Lung (tissue), 12 donors: Measurements from ENCODE around the gene CXCL16. TPM values are rescaled to one million over a fixed set of nuclear protein-coding genes. Genes with fewer than 3 reads are reported as not detected.
"Not testable (repeated sequence)": the region's sequence is repeated elsewhere in the genome, so short reads cannot be mapped to it uniquely, and the experiment has no call there.

Experiments
- ATAC-seq: fragments of 200-7000 bp; cut with Tn5 transposase; one replicate; pipeline ENCODE4 v1.9.1; 2020; ENCODE audit warnings: moderate number of reproducible peaks; ENCODE audit not compliant: insufficient read depth, low FRiP score
- DNase-seq, 3 donors: peaks; one replicate each; pipeline ENCODE4 v3.0.0-alpha.2; 2013 to 2017
- H3K27ac ChIP-seq, 2 donors: one replicate each; pipeline ENCODE4 v1.5.1; 2013; ENCODE audit warnings: mild to moderate bottlenecking in 2 of 2, moderate library complexity in 2 of 2, control low read depth in 1 of 2, inconsistent platforms in 1 of 2, low read depth in 1 of 2, low read length in 1 of 2
- H3K27me3 ChIP-seq, 3 donors: one replicate each; pipeline ENCODE4 v1.5.1; 2013; ENCODE audit warnings: low read length in 2 of 3; ENCODE audit not compliant: control insufficient read depth in 3 of 3, insufficient read depth in 3 of 3
- H3K36me3 ChIP-seq, 4 donors: one replicate each; pipeline ENCODE4 v1.5.1; 2013; ENCODE audit warnings: low read length in 4 of 4, mild to moderate bottlenecking in 1 of 4, moderate library complexity in 1 of 4; ENCODE audit not compliant: control insufficient read depth in 4 of 4, insufficient read depth in 4 of 4
- H3K4me1 ChIP-seq, 5 donors: one replicate each; pipeline ENCODE4 v1.5.1; 2013; ENCODE audit warnings: low read length in 5 of 5, mild to moderate bottlenecking in 2 of 5, moderate library complexity in 1 of 5; ENCODE audit not compliant: control insufficient read depth in 5 of 5, insufficient read depth in 5 of 5
- H3K4me3 ChIP-seq: one replicate; pipeline ENCODE4 v1.5.1; 2013; ENCODE audit warnings: mild to moderate bottlenecking, control low read depth, moderate library complexity
- H3K9ac ChIP-seq, 2 donors: one replicate each; pipeline ENCODE4 v1.5.1; 2013; ENCODE audit warnings: low read length in 2 of 2, control low read depth in 1 of 2; ENCODE audit not compliant: insufficient read depth in 1 of 2
- H3K9me3 ChIP-seq, 4 donors: one replicate each; pipeline ENCODE4 v1.5.1; 2013; ENCODE audit warnings: low read length in 3 of 4, mild to moderate bottlenecking in 1 of 4, moderate library complexity in 1 of 4; ENCODE audit not compliant: control insufficient read depth in 4 of 4, insufficient read depth in 3 of 4
- CTCF ChIP-seq: IDR thresholded peaks from 2 replicates; pipeline ENCODE4 v1.5.1; 2012; ENCODE audit warnings: mild to moderate bottlenecking; ENCODE audit errors: control extremely low read depth, extremely low read depth
- WGBS, 2 donors: extraction: QIAGEN DNeasy Blood & Tissue Kit; methylation state at CpG; one replicate each; pipeline ENCODE4 v1.1.7; 2013; 5-methylcytosine and 5-hydroxymethylcytosine counted together
- polyA plus RNA-seq, 2 donors: library from polyadenylated mRNA; stranded (reverse); fragments of 200-250 nt; gene quantifications; one replicate each; pipeline ENCODE4 v1.2.1, GENCODE V29; 2013
- total RNA-seq, 2 donors: library from RNA; depleted of rRNA in 1 of 2; stranded (reverse); fragments of >200 nt in 1 of 2; gene quantifications; one replicate each; pipeline ENCODE4 v1.2.1, GENCODE V29; 2014 to 2021
- donor health status: control.
- donor health status: control.
- donor health status: Bipolar disorder and iron deficiency.
- donor health status: healthy.
- donor health status: DM: yes; HTN: yes; CAD: no.

Gene CXCL16
- total and polyA plus RNA-seq, 4 donors, result 32.7 to 252 (median 111) TPM

- H3K36me3 ChIP-seq, result peaks cover 10 to 16% (median 13%) of the 10 kb centered on the region in 4 donors
- H3K27me3 ChIP-seq, result no peaks in the 10 kb centered on the region
- 61 to 85% methylated on average over 8 of the region's 8 CpGs for WGBS, 2 donors
- peaks cover 0 to 10% (median 4%) of the 10 kb centered on the region in 5 donors for H3K4me1 ChIP-seq
- no peaks in the 10 kb centered on the region for H3K9me3 ChIP-seq
- TF ChIP-seq CTCF, result no peak
- ATAC-seq (no peak), DNase-seq (peak; percentile 42 to 88 (median 79))
- H3K9ac ChIP-seq, result peak overlapping the region in 1 of 2 donors; percentile 23
- H3K27ac ChIP-seq, result no peak overlapping the region
- no peak overlapping the region for H3K4me3 ChIP-seq
These were observed 48.0 kb downstream of the CXCL16 start for GRCh38 chr17:4691686-4692085.

- WGBS, 2 donors, result 89 to 92% methylated on average over 2 of the region's 2 CpGs
- no peak overlapping the region for H3K27ac ChIP-seq
- ATAC-seq (no peak), DNase-seq (no peak)
- no peak for TF ChIP-seq CTCF
- no peak overlapping the region for H3K9ac ChIP-seq
- no peak overlapping the region for H3K4me3 ChIP-seq
- H3K4me1 ChIP-seq, result peaks cover 0 to 10% (median 4%) of the 10 kb centered on the region in 5 donors
- peaks cover 10 to 16% (median 13%) of the 10 kb centered on the region in 4 donors for H3K36me3 ChIP-seq
- no peaks in the 10 kb centered on the region for H3K27me3 ChIP-seq
- no peaks in the 10 kb centered on the region for H3K9me3 ChIP-seq
These were observed 49.0 kb downstream of the CXCL16 start for GRCh38 chr17:4690745-4691144.

- H3K9ac ChIP-seq, DNase-seq, ATAC-seq, H3K27me3 ChIP-seq, H3K27ac ChIP-seq, H3K9me3 ChIP-seq, H3K4me3 ChIP-seq: not testable (repeated sequence)
- Histone ChIP-seq H3K36me3 (peaks cover 10 to 19% (median 16%) of the 10 kb centered on the region in 4 donors), H3K4me1 (peaks cover 0 to 10% (median 4%) of the 10 kb centered on the region in 5 donors)
- 90 to 92% methylated on average over 12 of the region's 12 CpGs for WGBS, 2 donors
These were observed 49.9 kb downstream of the CXCL16 start for GRCh38 chr17:4689872-4690271.

GRCh38 chr17:4683739-4684138 is 56.0 kb downstream of the CXCL16 start:
- ATAC-seq, H3K27me3 ChIP-seq, H3K9me3 ChIP-seq, H3K27ac ChIP-seq, H3K4me3 ChIP-seq, H3K9ac ChIP-seq, DNase-seq: not testable (repeated sequence)
- WGBS, 2 donors, result 87 to 88% methylated on average over 5 of the region's 5 CpGs
- Histone ChIP-seq H3K4me1 (peaks cover 0 to 12% (median 6%) of the 10 kb centered on the region in 5 donors), H3K36me3 (peaks cover 9 to 36% (median 21%) of the 10 kb centered on the region in 4 donors)

Other genes with a start within 250 kb of the CXCL16 start
- gene SPNS2, start 241.0 kb downstream of the CXCL16 start, total RNA-seq, result 10 to 100 TPM; 26.8 to 32.1 TPM
- gene SPNS2, start 241.0 kb downstream of the CXCL16 start, polyA plus RNA-seq, result 10 to 100 TPM; 53.0 to 60.1 TPM
- gene MYBBP1A, start 184.5 kb downstream of the CXCL16 start, total RNA-seq, result 10 to 100 TPM; 21.2 to 71.7 TPM
- gene MYBBP1A, start 184.5 kb downstream of the CXCL16 start, polyA plus RNA-seq, result 10 to 100 TPM; 34.2 to 34.7 TPM
- 10 to 100 TPM in 1 of 2 donors, 1 to 10 TPM in 1; 8.8 to 12.3 TPM for gene GGT6, start 179.4 kb downstream of the CXCL16 start, total RNA-seq
- gene GGT6, start 179.4 kb downstream of the CXCL16 start, polyA plus RNA-seq, result 1 to 10 TPM; 2.8 to 6.1 TPM
- 10 to 100 TPM; 10.9 to 18.1 TPM for gene SMTNL2, start 155.4 kb downstream of the CXCL16 start, total RNA-seq
- 1 to 10 TPM; 1.5 to 3.0 TPM for gene SMTNL2, start 155.4 kb downstream of the CXCL16 start, polyA plus RNA-seq
- 10 to 100 TPM in 1 of 2 donors, 1 to 10 TPM in 1; 7.5 to 14.0 TPM for gene ALOX15, start 98.2 kb downstream of the CXCL16 start, total RNA-seq
- gene ALOX15, start 98.2 kb downstream of the CXCL16 start, polyA plus RNA-seq, result 1 to 10 TPM; 3.3 to 3.8 TPM
- 10 to 100 TPM; 26.6 to 53.9 TPM for gene PELP1, start 35.8 kb downstream of the CXCL16 start, total RNA-seq
- gene PELP1, start 35.8 kb downstream of the CXCL16 start, polyA plus RNA-seq, result 10 to 100 TPM; 21.0 to 28.6 TPM
- gene ARRB2, start 29.3 kb downstream of the CXCL16 start, total RNA-seq, result 100 to 1,000 TPM in 1 of 2 donors, 10 to 100 TPM in 1; 27.2 to 186 TPM
- gene ARRB2, start 29.3 kb downstream of the CXCL16 start, polyA plus RNA-seq, result 100 to 1,000 TPM in 1 of 2 donors, 10 to 100 TPM in 1; 98.5 to 222 TPM
- gene MED11, start 8.5 kb downstream of the CXCL16 start, total RNA-seq, result 10 to 100 TPM; 14.3 to 27.3 TPM
- 10 to 100 TPM; 31.4 to 48.5 TPM for gene MED11, start 8.5 kb downstream of the CXCL16 start, polyA plus RNA-seq
- gene ZMYND15, start 95 bp downstream of the CXCL16 start, total RNA-seq, result 1 to 10 TPM; 2.3 to 9.0 TPM
- 1 to 10 TPM; 6.6 to 9.7 TPM for gene ZMYND15, start 95 bp downstream of the CXCL16 start, polyA plus RNA-seq
- gene TM4SF5, start 32.0 kb upstream of the CXCL16 start, total RNA-seq, result not detected
- gene TM4SF5, start 32.0 kb upstream of the CXCL16 start, polyA plus RNA-seq, result not detected
- gene VMO1, start 46.4 kb upstream of the CXCL16 start, total RNA-seq, result 10 to 100 TPM in 1 of 2 donors, 1 to 10 TPM in 1; 2.1 to 14.0 TPM
- 10 to 100 TPM; 21.3 to 21.8 TPM for gene VMO1, start 46.4 kb upstream of the CXCL16 start, polyA plus RNA-seq
- gene GLTPD2, start 49.0 kb upstream of the CXCL16 start, total RNA-seq, result under 1 TPM in 1 of 2 donors, not detected in 1; 0.34 TPM
- under 1 TPM in 1 of 2 donors, not detected in 1; 0.41 TPM for gene GLTPD2, start 49.0 kb upstream of the CXCL16 start, polyA plus RNA-seq
- 100 to 1,000 TPM in 1 of 2 donors, 10 to 100 TPM in 1; 63.7 to 141 TPM for gene PSMB6, start 56.2 kb upstream of the CXCL16 start, total RNA-seq
- 100 to 1,000 TPM; 172 to 237 TPM for gene PSMB6, start 56.2 kb upstream of the CXCL16 start, polyA plus RNA-seq
- 10 to 100 TPM; 27.1 to 42.3 TPM for gene PLD2, start 67.2 kb upstream of the CXCL16 start, total RNA-seq
- 10 to 100 TPM; 18.0 to 22.4 TPM for gene PLD2, start 67.2 kb upstream of the CXCL16 start, polyA plus RNA-seq
- 10 to 100 TPM; 39.2 to 95.4 TPM for gene MINK1, start 93.4 kb upstream of the CXCL16 start, total RNA-seq
- gene MINK1, start 93.4 kb upstream of the CXCL16 start, polyA plus RNA-seq, result 10 to 100 TPM; 36.5 to 62.8 TPM
- gene C17orf107, start 159.6 kb upstream of the CXCL16 start, total RNA-seq, result 1 to 10 TPM; 2.8 to 4.5 TPM
- 1 to 10 TPM; 1.3 to 2.7 TPM for gene C17orf107, start 159.6 kb upstream of the CXCL16 start, polyA plus RNA-seq
- gene CHRNE, start 163.2 kb upstream of the CXCL16 start, total RNA-seq, result 1 to 10 TPM in 1 of 2 donors, under 1 TPM in 1; 0.77 to 1.2 TPM
- gene CHRNE, start 163.2 kb upstream of the CXCL16 start, polyA plus RNA-seq, result 1 to 10 TPM in 1 of 2 donors, under 1 TPM in 1; 0.61 to 2.3 TPM
- gene GP1BA, start 192.3 kb upstream of the CXCL16 start, total RNA-seq, result under 1 TPM; 0.18 to 0.94 TPM
- 1 to 10 TPM in 1 of 2 donors, under 1 TPM in 1; 0.26 to 1.4 TPM for gene GP1BA, start 192.3 kb upstream of the CXCL16 start, polyA plus RNA-seq
- 10 to 100 TPM; 34.8 to 65.8 TPM for gene SLC25A11, start 200.1 kb upstream of the CXCL16 start, total RNA-seq
- 10 to 100 TPM; 42.5 to 72.1 TPM for gene SLC25A11, start 200.1 kb upstream of the CXCL16 start, polyA plus RNA-seq
- 100 to 1,000 TPM in 1 of 2 donors, 10 to 100 TPM in 1; 30.8 to 107 TPM for gene RNF167, start 200.3 kb upstream of the CXCL16 start, total RNA-seq
- 100 to 1,000 TPM in 1 of 2 donors, 10 to 100 TPM in 1; 86.7 to 142 TPM for gene RNF167, start 200.3 kb upstream of the CXCL16 start, polyA plus RNA-seq
- 100 to 1,000 TPM; 461 to 827 TPM for gene PFN1, start 208.6 kb upstream of the CXCL16 start, total RNA-seq
- 1,000 to 10,000 TPM in 1 of 2 donors, 100 to 1,000 TPM in 1; 671 to 2,264 TPM for gene PFN1, start 208.6 kb upstream of the CXCL16 start, polyA plus RNA-seq
- gene ENO3, start 211.2 kb upstream of the CXCL16 start, total RNA-seq, result 10 to 100 TPM in 1 of 2 donors, 1 to 10 TPM in 1; 3.3 to 10.7 TPM
- gene ENO3, start 211.2 kb upstream of the CXCL16 start, polyA plus RNA-seq, result 1 to 10 TPM; 7.2 to 9.3 TPM
- 10 to 100 TPM; 63.8 to 75.4 TPM for gene SPAG7, start 227.9 kb upstream of the CXCL16 start, total RNA-seq
- 100 to 1,000 TPM in 1 of 2 donors, 10 to 100 TPM in 1; 76.2 to 101 TPM for gene SPAG7, start 227.9 kb upstream of the CXCL16 start, polyA plus RNA-seq
- gene CAMTA2, start 247.7 kb upstream of the CXCL16 start, total RNA-seq, result 10 to 100 TPM; 15.0 to 53.4 TPM
- gene CAMTA2, start 247.7 kb upstream of the CXCL16 start, polyA plus RNA-seq, result 10 to 100 TPM; 45.8 to 66.3 TPM